ENCODE measurements around the gene TMEM74B. TPM values are rescaled to one million over a fixed set of nuclear protein-coding genes. Genes with fewer than 3 reads are reported as not detected.

The TMEM74B gene
- total and polyA plus RNA-seq, 9 of the 15 experiments (the other 6 are each of a cell fraction or from before 2014, with no cell fraction given), result 0.24 to 19.0 (median 7.5) TPM

DNA sequence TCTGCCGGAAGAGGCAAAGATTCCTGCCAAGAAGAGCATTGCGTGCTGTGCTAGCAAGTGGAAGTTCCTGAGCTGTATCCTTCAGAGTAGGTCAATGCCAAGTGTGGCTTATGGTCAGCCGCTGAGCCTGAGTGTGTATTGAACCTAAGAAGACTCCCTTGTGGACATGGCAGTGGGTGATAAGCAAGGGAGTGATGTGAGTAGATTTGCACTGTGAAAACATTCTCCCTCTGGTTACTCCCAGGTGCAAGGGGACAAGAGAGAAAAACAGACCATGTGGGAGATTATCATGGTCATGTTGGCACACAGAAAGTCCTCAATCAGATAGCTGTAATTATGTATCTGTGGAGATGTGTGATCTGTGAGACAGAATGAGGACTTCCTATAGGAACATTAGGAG is 6.1 kb upstream of the TMEM74B start (continued):
- no peak for TF ChIP-seq POU5F1 (IDR thresholded peaks at IDR 0.05; ENCODE audit: borderline replicate concordance, low read depth, low read length, partially characterized antibody)
- TF ChIP-seq, protein P1, sequence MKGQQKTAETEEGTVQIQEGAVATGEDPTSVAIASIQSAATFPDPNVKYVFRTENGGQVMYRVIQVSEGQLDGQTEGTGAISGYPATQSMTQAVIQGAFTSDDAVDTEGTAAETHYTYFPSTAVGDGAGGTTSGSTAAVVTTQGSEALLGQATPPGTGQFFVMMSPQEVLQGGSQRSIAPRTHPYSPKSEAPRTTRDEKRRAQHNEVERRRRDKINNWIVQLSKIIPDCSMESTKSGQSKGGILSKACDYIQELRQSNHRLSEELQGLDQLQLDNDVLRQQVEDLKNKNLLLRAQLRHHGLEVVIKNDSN (CRISPR knock-in tag; IDR thresholded peaks at IDR 0.05), result no peak
- no peak for TF ChIP-seq ZNF586 (CRISPR knock-in tag; conservative IDR thresholded peaks at IDR 0.05)
- TF ChIP-seq, protein P2, sequence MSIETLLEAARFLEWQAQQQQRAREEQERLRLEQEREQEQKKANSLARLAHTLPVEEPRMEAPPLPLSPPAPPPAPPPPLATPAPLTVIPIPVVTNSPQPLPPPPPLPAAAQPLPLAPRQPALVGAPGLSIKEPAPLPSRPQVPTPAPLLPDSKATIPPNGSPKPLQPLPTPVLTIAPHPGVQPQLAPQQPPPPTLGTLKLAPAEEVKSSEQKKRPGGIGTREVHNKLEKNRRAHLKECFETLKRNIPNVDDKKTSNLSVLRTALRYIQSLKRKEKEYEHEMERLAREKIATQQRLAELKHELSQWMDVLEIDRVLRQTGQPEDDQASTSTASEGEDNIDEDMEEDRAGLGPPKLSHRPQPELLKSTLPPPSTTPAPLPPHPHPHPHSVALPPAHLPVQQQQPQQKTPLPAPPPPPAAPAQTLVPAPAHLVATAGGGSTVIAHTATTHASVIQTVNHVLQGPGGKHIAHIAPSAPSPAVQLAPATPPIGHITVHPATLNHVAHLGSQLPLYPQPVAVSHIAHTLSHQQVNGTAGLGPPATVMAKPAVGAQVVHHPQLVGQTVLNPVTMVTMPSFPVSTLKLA (conservative IDR thresholded peaks at IDR 0.05), result no peak
- no peak for TF ChIP-seq OTX1 (CRISPR knock-in tag; IDR thresholded peaks at IDR 0.05)
- no peak for TF ChIP-seq SP1 (CRISPR knock-in tag; IDR thresholded peaks at IDR 0.05)
- no peak for TF ChIP-seq NR4A1 (CRISPR knock-in tag; IDR thresholded peaks at IDR 0.05)
- 0 out of 2 replicates have a peak, but pooled peaks have one; percentile 38 for TF ChIP-seq NR4A1 (tag; IDR thresholded peaks at IDR 0.05)
- TF ChIP-seq ZNF324 (CRISPR knock-in tag; IDR thresholded peaks at IDR 0.05), result no peak
- peak; percentile 21 to 62; a peak in 2 of 4 replicates for TF ChIP-seq FOXA3 (CRISPR knock-in tag; conservative IDR thresholded peaks at IDR 0.05 in 1 of 2, IDR thresholded peaks at IDR 0.05 in 1 of 2)
- TF ChIP-seq, protein P3, sequence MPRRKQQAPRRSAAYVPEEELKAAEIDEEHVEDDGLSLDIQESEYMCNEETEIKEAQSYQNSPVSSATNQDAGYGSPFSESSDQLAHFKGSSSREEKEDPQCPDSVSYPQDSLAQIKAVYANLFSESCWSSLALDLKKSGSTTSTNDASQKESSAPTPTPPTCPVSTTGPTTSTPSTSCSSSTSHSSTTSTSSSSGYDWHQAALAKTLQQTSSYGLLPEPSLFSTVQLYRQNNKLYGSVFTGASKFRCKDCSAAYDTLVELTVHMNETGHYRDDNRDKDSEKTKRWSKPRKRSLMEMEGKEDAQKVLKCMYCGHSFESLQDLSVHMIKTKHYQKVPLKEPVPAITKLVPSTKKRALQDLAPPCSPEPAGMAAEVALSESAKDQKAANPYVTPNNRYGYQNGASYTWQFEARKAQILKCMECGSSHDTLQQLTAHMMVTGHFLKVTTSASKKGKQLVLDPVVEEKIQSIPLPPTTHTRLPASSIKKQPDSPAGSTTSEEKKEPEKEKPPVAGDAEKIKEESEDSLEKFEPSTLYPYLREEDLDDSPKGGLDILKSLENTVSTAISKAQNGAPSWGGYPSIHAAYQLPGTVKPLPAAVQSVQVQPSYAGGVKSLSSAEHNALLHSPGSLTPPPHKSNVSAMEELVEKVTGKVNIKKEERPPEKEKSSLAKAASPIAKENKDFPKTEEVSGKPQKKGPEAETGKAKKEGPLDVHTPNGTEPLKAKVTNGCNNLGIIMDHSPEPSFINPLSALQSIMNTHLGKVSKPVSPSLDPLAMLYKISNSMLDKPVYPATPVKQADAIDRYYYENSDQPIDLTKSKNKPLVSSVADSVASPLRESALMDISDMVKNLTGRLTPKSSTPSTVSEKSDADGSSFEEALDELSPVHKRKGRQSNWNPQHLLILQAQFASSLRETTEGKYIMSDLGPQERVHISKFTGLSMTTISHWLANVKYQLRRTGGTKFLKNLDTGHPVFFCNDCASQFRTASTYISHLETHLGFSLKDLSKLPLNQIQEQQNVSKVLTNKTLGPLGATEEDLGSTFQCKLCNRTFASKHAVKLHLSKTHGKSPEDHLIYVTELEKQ (CRISPR knock-in tag; IDR thresholded peaks at IDR 0.05), result no peak

Measured in K562 (cell line).